K562 (cell line): ENCODE results near the gene TMED6. TPM values are rescaled to one million over a fixed set of nuclear protein-coding genes. Genes with fewer than 3 reads are reported as not detected.

ENCODE experiments used
- ATF1 ChIP-seq, 2 experiments: fragments of 450-650 bp in 1 of 2; IDR thresholded peaks; 2 replicates each; pipeline ENCODE4 v1.6.1; 2016; ENCODE audit warnings: missing compliant biosample characterization in 1 of 2, missing genetic modification characterization in 1 of 2
- CBFA2T3 ChIP-seq: fragments of 450-650 bp; IDR thresholded peaks from 2 replicates; pipeline ENCODE4 v1.6.1; 2017
- DIDO1 ChIP-seq: fragments of 450-650 bp; IDR thresholded peaks from 2 replicates; pipeline ENCODE4 v1.6.1; 2016; ENCODE audit warnings: low read depth, missing biosample characterization, missing genetic modification characterization
- ELF2 ChIP-seq: fragments of 250-450 bp; sonication (Bioruptor Pico); IDR thresholded peaks from 2 replicates; pipeline ENCODE4 v1.5.0; 2021; ENCODE audit warnings: mild to moderate bottlenecking
- FOXK2 ChIP-seq, 2 experiments: fragments of 450-650 bp; IDR thresholded peaks in 1 of 2; conservative IDR thresholded peaks in 1 of 2; 2 replicates each; pipeline ENCODE4 v1.6.1; 2016; ENCODE audit warnings: low read depth in 2 of 2, mild to moderate bottlenecking in 1 of 2
- MCM7 ChIP-seq, 2 experiments: fragments of 450-650 bp; IDR thresholded peaks; 2 replicates each; pipeline ENCODE4 v1.6.1; 2016 to 2018
- NFRKB ChIP-seq: fragments of 450-650 bp; IDR thresholded peaks from 2 replicates; pipeline ENCODE4 v1.6.1; 2016; ENCODE audit warnings: low read depth
- RAD51 ChIP-seq: fragments of 450-650 bp; IDR thresholded peaks from 2 replicates; pipeline ENCODE4 v1.7.1; 2016; ENCODE audit warnings: low read depth, mild to moderate bottlenecking, borderline replicate concordance
- TGIF2 ChIP-seq: sonication (generic); formaldehyde crosslinking; IDR thresholded peaks from 2 replicates; pipeline ENCODE4 v1.8.1; 2022; ENCODE audit warnings: mild to moderate bottlenecking, missing genetic modification reagents, moderate library complexity
- TRIM25 ChIP-seq: fragments of 450-650 bp; IDR thresholded peaks from 2 replicates; pipeline ENCODE4 v1.7.0; 2016; ENCODE audit warnings: borderline replicate concordance
- ZBTB49 ChIP-seq: sonication (generic); formaldehyde crosslinking; IDR thresholded peaks from 2 replicates; pipeline ENCODE4 v1.8.0; 2022; ENCODE audit warnings: missing genetic modification reagents, mild to moderate bottlenecking, borderline replicate concordance
- ZBTB7A ChIP-seq: IDR thresholded peaks from 2 replicates; pipeline ENCODE4 v1.6.1; 2011; ENCODE audit warnings: low read depth, mild to moderate bottlenecking, low read length, moderate library complexity, borderline replicate concordance; ENCODE audit not compliant: control insufficient read depth
- ZFP36 ChIP-seq: fragments of 150-350 bp; IDR thresholded peaks from 2 replicates; pipeline ENCODE4 v1.6.1; 2018; ENCODE audit warnings: low read length, low read depth; ENCODE audit not compliant: partially characterized antibody
- ZNF124 ChIP-seq: sonication (generic); formaldehyde crosslinking; IDR thresholded peaks from 2 replicates; pipeline ENCODE4 v1.8.1; 2022; ENCODE audit warnings: missing genetic modification reagents
- ZNF184 ChIP-seq: sonication (generic); formaldehyde crosslinking; IDR thresholded peaks from 2 replicates; pipeline ENCODE4 v1.5.0; 2020; ENCODE audit warnings: missing genetic modification reagents
- ZNF277 ChIP-seq: fragments of 250-450 bp; sonication (Bioruptor Pico); IDR thresholded peaks from 2 replicates; pipeline ENCODE4 v1.8.0; 2022; ENCODE audit warnings: inconsistent platforms, mild to moderate bottlenecking, moderate library complexity, borderline replicate concordance
- polyA plus RNA-seq, 8 experiments: library from polyadenylated mRNA; depleted of rRNA in 4 of 8; stranded (reverse) in 5 of 8; unstranded in 3 of 8; fragments of >200 nt; fragmentation: Nextera tagmentation in 2 of 8; fragmentation: Illumina TruSeq in 1 of 8; extraction: Ambion mirVana in 2 of 8; extraction: Trizol in 1 of 8; gene quantifications; 2 replicates each; pipeline versions ENCODE4 v1.2.1 to v1.2.3, GENCODE V29; 2011 to 2014; ENCODE audit warnings: inconsistent platforms in 1 of 8, missing spikeins in 1 of 8
- total RNA-seq, 7 experiments: library from RNA; depleted of rRNA in 6 of 7; stranded (reverse); fragments of >200 nt in 6 of 7; fragmentation: Illumina TruSeq in 2 of 7; extraction: Trizol in 2 of 7; gene quantifications; 2 replicates each; pipeline versions ENCODE4 v1.2.1 to v1.2.3, GENCODE V29; 2011 to 2021; ENCODE audit warnings: low replicate concordance in 1 of 7
- TF ChIP-seq, protein P1 (sequence below): IDR thresholded peaks from 2 replicates; pipeline ENCODE4 v1.6.1; 2011; ENCODE audit not compliant: insufficient read length; ENCODE audit errors: extremely low read depth

TMED6 gene
- total and polyA plus RNA-seq, 9 of the 15 experiments (the other 6 are each of a cell fraction or from before 2014, with no cell fraction given), result 0.14 to 0.45 (median 0.25) TPM; not detected in 2

GRCh38 chr16:69339289-69340094 lies 12.1 kb downstream of the TMED6 start, which contains the start of the genes COG8 and NIP7 (continued):
- TF ChIP-seq, protein P1, sequence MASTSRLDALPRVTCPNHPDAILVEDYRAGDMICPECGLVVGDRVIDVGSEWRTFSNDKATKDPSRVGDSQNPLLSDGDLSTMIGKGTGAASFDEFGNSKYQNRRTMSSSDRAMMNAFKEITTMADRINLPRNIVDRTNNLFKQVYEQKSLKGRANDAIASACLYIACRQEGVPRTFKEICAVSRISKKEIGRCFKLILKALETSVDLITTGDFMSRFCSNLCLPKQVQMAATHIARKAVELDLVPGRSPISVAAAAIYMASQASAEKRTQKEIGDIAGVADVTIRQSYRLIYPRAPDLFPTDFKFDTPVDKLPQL, result peak; percentile 38
- TF ChIP-seq ZNF124 (CRISPR knock-in tag), result no peak
- peak; percentile 80; the same call in 1 of the 2 replicates for TF ChIP-seq ELF2 (CRISPR knock-in tag)
- no peak for TF ChIP-seq CBFA2T3
- TF ChIP-seq FOXK2 (conservative IDR thresholded peaks at IDR 0.05 in 1 of 2, IDR thresholded peaks at IDR 0.05 in 1 of 2; ENCODE audit: low read depth in 2 of 2), result peak; percentile 96 to 98
- no peak for TF ChIP-seq ZBTB49 (CRISPR knock-in tag)
- TF ChIP-seq RAD51, result peak; percentile 30; the same call in 1 of the 2 replicates
- peak; percentile 71 for TF ChIP-seq ATF1 (CRISPR knock-in tag; IDR thresholded peaks at IDR 0.05)
- peak; percentile 91 for TF ChIP-seq ATF1 (tag; IDR thresholded peaks at IDR 0.05)
- no peak for TF ChIP-seq ZNF184 (CRISPR knock-in tag)
- peak; percentile 66 for TF ChIP-seq DIDO1 (tag)
- peak; percentile 25 for TF ChIP-seq ZFP36
- no peak for TF ChIP-seq ZNF277 (CRISPR knock-in tag)
- TF ChIP-seq TGIF2 (CRISPR knock-in tag), result no peak; the same call in 1 of the 2 replicates
- no peak for TF ChIP-seq TRIM25
- no peak for TF ChIP-seq MCM7 (IDR thresholded peaks at IDR 0.05)
- no peak for TF ChIP-seq ZBTB7A
- TF ChIP-seq NFRKB, result peak; percentile 97
